Fibroblast of lung (primary cell): ENCODE measurements around the gene B3GAT3. TPM values are rescaled to one million over a fixed set of nuclear protein-coding genes. Genes with fewer than 3 reads are reported as not detected.
A peak's percentile ranks its signal among the peaks of the same experiment; 100 is the strongest.

Source experiments
- DNase-seq, 2 donors: peaks; one replicate each; pipeline versions ENCODE4 v3.0.0 to v3.0.0-alpha.2; 2010; ENCODE audit warnings: low read depth in 2 of 2
- H2AFZ ChIP-seq: 2 replicates; pipeline ENCODE4 v1.5.1; 2012; ENCODE audit warnings: low read length, control low read depth, inconsistent platforms
- H3K27ac ChIP-seq: 2 replicates; pipeline ENCODE4 v1.5.1; 2011; ENCODE audit warnings: low read length, control low read depth; ENCODE audit not compliant: insufficient read depth
- H3K27me3 ChIP-seq: 2 replicates; pipeline ENCODE4 v1.5.1; 2011; ENCODE audit warnings: mild to moderate bottlenecking, low read length; ENCODE audit not compliant: control insufficient read depth, insufficient read depth
- H3K36me3 ChIP-seq: 2 replicates; pipeline ENCODE4 v1.5.1; 2011; ENCODE audit warnings: low read length; ENCODE audit not compliant: control insufficient read depth, insufficient read depth
- H3K4me1 ChIP-seq: 2 replicates; pipeline ENCODE4 v1.5.1; 2011; ENCODE audit warnings: low read length; ENCODE audit not compliant: control insufficient read depth, insufficient read depth; ENCODE audit errors: extremely low read depth
- H3K4me2 ChIP-seq: 2 replicates; pipeline ENCODE4 v1.5.1; 2011; ENCODE audit warnings: low read length, control low read depth; ENCODE audit not compliant: insufficient read depth; ENCODE audit errors: extremely low read depth
- H3K4me3 ChIP-seq, 4 experiments: fragments of 200-600 bp in 1 of 4; sonication (generic) in 1 of 4; replicated peaks in 1 of 4; 2 replicates each; pipeline ENCODE4 v1.5.1; 2011 to 2016; ENCODE audit warnings: low read length in 4 of 4, low read depth in 3 of 4, mild to moderate bottlenecking in 3 of 4, control low read depth in 2 of 4, inconsistent platforms in 1 of 4, mixed read lengths in 1 of 4; ENCODE audit not compliant: insufficient read depth in 1 of 4; ENCODE audit errors: control extremely low read depth in 1 of 4
- H3K79me2 ChIP-seq: 2 replicates; pipeline ENCODE4 v1.5.1; 2012; ENCODE audit warnings: mild to moderate bottlenecking, low read length, inconsistent platforms; ENCODE audit not compliant: control insufficient read depth, insufficient read depth
- H3K9ac ChIP-seq: 2 replicates; pipeline ENCODE4 v1.5.1; 2011; ENCODE audit warnings: mild to moderate bottlenecking, low read length, control low read depth; ENCODE audit not compliant: insufficient read depth
- H3K9me3 ChIP-seq: 2 replicates; pipeline ENCODE4 v1.5.1; 2012; ENCODE audit warnings: low read depth, low read length; ENCODE audit not compliant: control insufficient read depth, insufficient read depth
- H4K20me1 ChIP-seq: 2 replicates; pipeline ENCODE4 v1.5.1; 2011; ENCODE audit warnings: low read length; ENCODE audit not compliant: control insufficient read depth, insufficient read depth; ENCODE audit errors: extremely low read depth
- EZH2 ChIP-seq: IDR thresholded peaks from 2 replicates; pipeline ENCODE4 v1.5.1; 2012; ENCODE audit warnings: low read length, control low read depth, mild to moderate bottlenecking; ENCODE audit errors: missing control alignments
- polyA plus RNA-seq, 2 donors: library from polyadenylated mRNA; depleted of rRNA in 1 of 2; stranded (reverse) in 1 of 2; unstranded in 1 of 2; fragments of >200 nt; gene quantifications; 2 replicates each; pipeline ENCODE4 v1.2.1, GENCODE V29; 2011 to 2012; ENCODE audit warnings: missing spikeins in 1 of 2
- total RNA-seq: library from RNA; depleted of rRNA; stranded (reverse); fragments of >200 nt; gene quantifications from 2 replicates; pipeline ENCODE4 v1.2.1, GENCODE V29; 2014
- TF ChIP-seq, protein P1 (sequence below), 2 donors: IDR thresholded peaks in 1 of 2; conservative IDR thresholded peaks in 1 of 2; 1 replicate in 1 of 2; 2 replicates in 1 of 2; pipeline ENCODE4 v1.5.1; 2011 to 2012; ENCODE audit warnings: low read length in 2 of 2, control low read depth in 1 of 2, inconsistent platforms in 1 of 2, low read depth in 1 of 2, mild to moderate bottlenecking in 1 of 2

The B3GAT3 gene
- total and polyA plus RNA-seq, 2 donors (not counting 1 experiment from before 2014, with no cell fraction given), result 17.6 to 29.1 TPM

DNA sequence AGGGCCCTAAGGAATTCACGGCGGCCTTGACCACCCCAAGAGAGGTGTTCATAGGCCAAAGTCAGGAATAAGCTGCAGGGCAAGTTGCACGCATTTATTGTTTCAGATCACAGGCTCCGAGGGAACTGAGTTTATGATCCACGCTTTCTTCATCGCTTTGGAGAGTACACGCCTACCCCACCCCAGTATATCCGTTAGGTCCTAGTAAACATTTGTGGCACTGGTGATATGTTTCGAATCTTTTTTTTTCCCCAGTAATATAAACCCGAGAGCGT, 23.8 kb upstream of the B3GAT3 start:
- no peaks in the 10 kb centered on the region for H3K27me3 ChIP-seq
- H3K4me3 ChIP-seq, result peak overlapping the region; percentile 73 to 96 (median 79)
- H3K4me1 ChIP-seq, result peaks cover 8% of the 10 kb centered on the region
- H3K4me2 ChIP-seq, result peak overlapping the region; percentile 97
- H4K20me1 ChIP-seq, result no peaks in the 10 kb centered on the region
- no peaks in the 10 kb centered on the region for H3K9me3 ChIP-seq
- TF ChIP-seq, protein P1, sequence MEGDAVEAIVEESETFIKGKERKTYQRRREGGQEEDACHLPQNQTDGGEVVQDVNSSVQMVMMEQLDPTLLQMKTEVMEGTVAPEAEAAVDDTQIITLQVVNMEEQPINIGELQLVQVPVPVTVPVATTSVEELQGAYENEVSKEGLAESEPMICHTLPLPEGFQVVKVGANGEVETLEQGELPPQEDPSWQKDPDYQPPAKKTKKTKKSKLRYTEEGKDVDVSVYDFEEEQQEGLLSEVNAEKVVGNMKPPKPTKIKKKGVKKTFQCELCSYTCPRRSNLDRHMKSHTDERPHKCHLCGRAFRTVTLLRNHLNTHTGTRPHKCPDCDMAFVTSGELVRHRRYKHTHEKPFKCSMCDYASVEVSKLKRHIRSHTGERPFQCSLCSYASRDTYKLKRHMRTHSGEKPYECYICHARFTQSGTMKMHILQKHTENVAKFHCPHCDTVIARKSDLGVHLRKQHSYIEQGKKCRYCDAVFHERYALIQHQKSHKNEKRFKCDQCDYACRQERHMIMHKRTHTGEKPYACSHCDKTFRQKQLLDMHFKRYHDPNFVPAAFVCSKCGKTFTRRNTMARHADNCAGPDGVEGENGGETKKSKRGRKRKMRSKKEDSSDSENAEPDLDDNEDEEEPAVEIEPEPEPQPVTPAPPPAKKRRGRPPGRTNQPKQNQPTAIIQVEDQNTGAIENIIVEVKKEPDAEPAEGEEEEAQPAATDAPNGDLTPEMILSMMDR (conservative IDR thresholded peaks at IDR 0.05 in 1 of 2, IDR thresholded peaks at IDR 0.05 in 1 of 2; ENCODE audit: low read depth in 1 of 2, low read length in 2 of 2), result no peak
- no peak for TF ChIP-seq EZH2
- peak overlapping the region; percentile 90 for H3K9ac ChIP-seq
- peaks cover 16% of the 10 kb centered on the region for H3K36me3 ChIP-seq
- H2AFZ ChIP-seq, result no peak overlapping the region
- peak overlapping the region; percentile 88 for H3K27ac ChIP-seq
- DNase-seq, result no peak
- H3K79me2 ChIP-seq, result peaks cover 49% of the 10 kb centered on the region

- Histone ChIP-seq H3K4me1 (peaks cover 8% of the 10 kb centered on the region), H3K4me2 (no peak overlapping the region), H3K36me3 (peaks cover 12% of the 10 kb centered on the region), H3K4me3 (no peak overlapping the region), H3K27ac (no peak overlapping the region), H2AFZ (no peak overlapping the region), H3K9ac (no peak overlapping the region), H3K27me3 (no peaks in the 10 kb centered on the region), H3K9me3 (no peaks in the 10 kb centered on the region), H4K20me1 (no peaks in the 10 kb centered on the region), H3K79me2 (peaks cover 51% of the 10 kb centered on the region)
- TF ChIP-seq, protein P1 (conservative IDR thresholded peaks at IDR 0.05 in 1 of 2, IDR thresholded peaks at IDR 0.05 in 1 of 2; ENCODE audit: low read depth in 1 of 2, low read length in 2 of 2), result no peak
- TF ChIP-seq EZH2, result no peak
- no peak for DNase-seq
Measured at GRCh38 chr11:62644220-62644619, 22.4 kb upstream of the B3GAT3 start.

- no peak for TF ChIP-seq EZH2
- TF ChIP-seq, protein P1 (conservative IDR thresholded peaks at IDR 0.05 in 1 of 2, IDR thresholded peaks at IDR 0.05 in 1 of 2; ENCODE audit: low read depth in 1 of 2, low read length in 2 of 2), result no peak
- H4K20me1 ChIP-seq, result no peaks in the 10 kb centered on the region
- no peaks in the 10 kb centered on the region for H3K4me1 ChIP-seq
- H2AFZ ChIP-seq, result no peak overlapping the region
- no peak for DNase-seq
- H3K27ac ChIP-seq, result no peak overlapping the region
- no peaks in the 10 kb centered on the region for H3K9me3 ChIP-seq
- peaks cover 41% of the 10 kb centered on the region for H3K36me3 ChIP-seq
- H3K4me2 ChIP-seq, result no peak overlapping the region
- H3K4me3 ChIP-seq, result no peak overlapping the region
- H3K9ac ChIP-seq, result no peak overlapping the region
- H3K79me2 ChIP-seq, result no peaks in the 10 kb centered on the region
- no peaks in the 10 kb centered on the region for H3K27me3 ChIP-seq
Measured at GRCh38 chr11:62632492-62632891, 10.7 kb upstream of the B3GAT3 start.
